HG02571 (cell line): ENCODE data around the gene KSR1.
A peak's percentile ranks its signal among the peaks of the same experiment; 100 is the strongest.

Experiments used
- ATAC-seq: cut with Tn5 transposase; IDR thresholded peaks from one replicate; pipeline ENCODE4 v1.9.1; 2021; ENCODE audit warnings: mild to moderate bottlenecking, moderate library complexity; ENCODE audit not compliant: unreplicated experiment

Gene KSR1

DNA sequence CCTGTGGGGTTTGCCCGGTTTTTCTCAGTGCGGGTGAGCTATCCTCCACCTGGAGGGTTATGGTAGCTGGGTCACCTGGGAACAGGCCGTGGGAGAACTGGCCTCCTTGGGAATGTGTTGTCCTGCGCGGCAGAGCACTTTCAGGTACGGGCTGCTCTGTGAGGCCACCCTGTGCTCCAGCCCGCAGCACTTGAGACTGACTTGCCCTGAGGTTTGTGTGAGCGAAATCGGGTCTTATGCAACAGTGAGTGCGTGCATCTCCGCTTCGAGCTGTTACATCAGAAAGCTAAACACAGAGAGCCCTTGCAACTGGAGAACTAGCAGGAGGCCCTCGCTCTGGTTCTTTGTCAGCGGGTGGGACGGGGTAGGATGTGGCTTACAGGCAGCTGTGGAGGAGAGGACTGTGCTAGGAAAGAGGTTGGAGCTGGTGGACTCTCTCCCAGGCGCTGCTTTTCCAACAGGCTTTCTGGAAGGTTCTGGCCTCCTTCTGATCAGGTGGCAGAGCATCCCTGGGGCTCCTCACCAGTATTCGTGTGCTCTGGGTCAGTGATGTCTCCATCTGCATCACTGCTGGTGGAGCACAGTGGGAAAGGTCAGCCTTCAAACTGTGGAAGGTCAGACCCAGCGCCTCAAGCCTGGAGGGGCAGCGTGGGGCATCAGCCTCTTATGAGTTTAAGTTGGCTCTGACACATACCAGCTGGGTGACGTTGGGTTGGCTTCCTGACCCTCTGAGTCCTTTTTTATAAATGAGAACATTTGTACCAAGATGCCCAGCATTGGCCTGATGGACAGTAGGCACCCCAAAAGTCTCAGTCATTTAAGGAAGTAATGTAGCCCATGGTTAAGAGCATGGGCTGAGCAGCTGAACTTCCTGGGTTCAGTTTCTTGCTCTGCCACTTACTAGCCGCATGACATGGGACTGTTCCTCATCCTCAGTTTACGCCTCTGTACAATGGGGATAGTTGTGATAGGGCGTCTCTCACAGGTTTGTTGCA lies 76.3 kb downstream of the KSR1 start:
- no peak for ATAC-seq

DNA sequence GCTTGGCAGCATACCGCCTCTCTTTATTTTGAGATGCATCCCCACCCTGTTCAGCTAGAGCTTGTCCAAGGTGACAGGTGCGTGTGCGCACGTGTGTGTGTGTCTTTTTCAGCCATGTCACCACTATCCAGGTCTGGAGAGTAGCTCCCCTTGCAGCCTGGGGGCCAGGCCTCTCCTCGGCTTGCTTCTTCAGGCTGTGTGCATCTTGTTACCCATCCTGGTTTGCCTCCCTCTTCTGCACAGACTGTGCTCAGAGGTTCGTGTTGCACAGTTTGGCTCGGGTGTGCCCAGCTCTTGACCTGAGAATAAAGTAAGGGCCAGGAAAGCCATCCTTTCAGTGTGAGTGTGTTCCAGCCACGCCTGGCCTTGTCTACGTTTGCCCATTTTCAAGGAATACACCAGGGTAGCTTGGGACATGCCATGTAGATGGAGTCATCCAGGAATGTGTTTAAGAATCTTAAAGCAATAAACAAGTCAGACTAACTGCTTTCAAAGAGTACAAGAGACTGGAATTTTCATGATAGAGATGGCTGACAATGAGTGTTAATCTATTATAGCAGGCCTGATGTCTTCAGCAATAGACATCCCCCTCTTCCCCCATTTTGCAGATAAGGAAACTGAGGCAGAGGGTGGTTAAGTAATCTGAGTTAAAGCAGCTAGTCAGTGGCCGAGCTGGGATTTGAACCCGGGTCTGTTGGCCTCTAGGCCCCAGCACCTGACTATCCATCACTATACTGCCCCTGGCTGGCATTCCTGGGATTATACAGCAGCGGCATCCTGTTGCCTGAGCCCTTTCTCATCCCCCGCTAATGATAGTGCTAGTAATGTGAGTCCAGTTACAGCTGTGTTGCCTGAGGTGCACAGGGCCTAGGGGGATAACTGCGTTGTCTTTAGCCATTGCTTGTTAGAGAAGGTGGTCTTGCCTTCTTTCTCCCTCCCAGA lies 77.9 kb downstream of the KSR1 start:
- ATAC-seq, result no peak

DNA sequence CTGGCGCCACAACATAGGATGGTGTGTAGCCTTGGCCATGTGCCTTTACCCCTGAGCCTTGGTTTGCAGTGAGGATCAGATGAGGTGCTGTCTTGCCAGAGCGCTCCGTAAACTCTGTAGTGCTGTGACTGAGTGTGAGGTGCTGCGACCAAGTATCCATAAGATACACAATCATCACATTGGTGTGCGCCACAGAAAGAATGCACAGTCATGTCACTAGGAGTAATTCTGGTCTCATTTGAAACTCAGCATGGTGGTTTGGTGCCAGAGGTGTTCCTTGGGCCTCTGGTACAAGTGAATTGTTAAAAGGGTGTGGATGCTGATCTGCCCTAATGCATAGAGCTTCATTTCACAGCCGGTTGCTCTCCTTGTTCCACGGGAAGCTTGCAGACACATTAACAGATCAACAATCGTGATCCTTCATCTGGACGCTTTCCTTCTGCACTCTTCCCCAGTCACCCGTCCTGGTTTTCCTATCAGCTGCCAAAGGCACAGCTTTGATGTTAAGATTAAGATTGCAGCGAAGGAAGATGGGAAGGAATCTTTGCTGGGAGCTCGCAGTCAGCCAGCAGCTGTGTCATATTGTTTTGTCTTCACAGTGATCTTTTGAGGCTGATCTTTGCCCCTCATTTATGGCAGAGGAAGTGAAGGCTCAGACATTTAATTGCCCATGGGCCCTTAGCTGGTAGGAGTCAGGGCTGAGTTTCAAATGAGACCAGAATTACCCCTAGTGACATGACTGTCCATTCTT lies 79.1 kb downstream of the KSR1 start:
- ATAC-seq, result no peak

DNA sequence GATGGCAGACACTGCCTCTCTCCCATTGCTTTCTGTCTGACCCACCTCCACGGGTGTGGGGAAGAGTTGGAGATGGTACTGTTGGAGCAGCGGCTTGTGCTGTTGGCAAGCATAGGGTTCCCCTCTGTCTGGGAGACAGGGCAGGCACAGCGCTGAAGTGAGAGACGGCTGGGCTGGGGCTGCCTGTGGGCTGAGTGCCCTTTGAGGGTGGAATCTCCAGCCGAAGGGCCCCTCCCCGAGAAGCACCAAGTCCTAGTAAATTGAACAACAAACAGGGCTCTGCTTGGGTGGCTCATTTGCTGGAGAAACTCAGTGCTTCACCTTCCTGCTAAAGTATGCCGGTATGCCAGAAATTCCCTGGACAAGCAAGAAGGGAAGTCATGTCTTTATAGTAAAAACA lies 79.7 kb downstream of the KSR1 start:
- ATAC-seq, result no peak

DNA sequence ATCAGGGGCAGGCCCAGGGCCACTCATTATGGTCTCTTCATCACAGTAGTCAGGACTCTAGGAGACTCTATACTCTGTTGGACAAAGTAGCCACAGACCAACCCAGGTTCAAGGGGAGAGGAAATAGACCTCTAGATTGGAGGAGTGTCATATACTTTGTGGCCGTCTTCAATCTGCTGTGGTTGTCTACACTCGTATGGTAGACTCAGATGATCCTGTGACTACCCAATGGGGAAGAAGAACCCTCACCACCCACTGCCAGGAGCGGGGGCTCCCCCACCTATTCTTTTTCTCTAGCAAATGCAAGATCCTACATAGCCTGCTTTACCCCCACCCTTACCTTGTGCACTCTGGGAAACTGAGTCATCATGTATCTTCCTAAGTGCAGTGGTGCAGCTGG lies 80.5 kb downstream of the KSR1 start:
- no peak for ATAC-seq

DNA sequence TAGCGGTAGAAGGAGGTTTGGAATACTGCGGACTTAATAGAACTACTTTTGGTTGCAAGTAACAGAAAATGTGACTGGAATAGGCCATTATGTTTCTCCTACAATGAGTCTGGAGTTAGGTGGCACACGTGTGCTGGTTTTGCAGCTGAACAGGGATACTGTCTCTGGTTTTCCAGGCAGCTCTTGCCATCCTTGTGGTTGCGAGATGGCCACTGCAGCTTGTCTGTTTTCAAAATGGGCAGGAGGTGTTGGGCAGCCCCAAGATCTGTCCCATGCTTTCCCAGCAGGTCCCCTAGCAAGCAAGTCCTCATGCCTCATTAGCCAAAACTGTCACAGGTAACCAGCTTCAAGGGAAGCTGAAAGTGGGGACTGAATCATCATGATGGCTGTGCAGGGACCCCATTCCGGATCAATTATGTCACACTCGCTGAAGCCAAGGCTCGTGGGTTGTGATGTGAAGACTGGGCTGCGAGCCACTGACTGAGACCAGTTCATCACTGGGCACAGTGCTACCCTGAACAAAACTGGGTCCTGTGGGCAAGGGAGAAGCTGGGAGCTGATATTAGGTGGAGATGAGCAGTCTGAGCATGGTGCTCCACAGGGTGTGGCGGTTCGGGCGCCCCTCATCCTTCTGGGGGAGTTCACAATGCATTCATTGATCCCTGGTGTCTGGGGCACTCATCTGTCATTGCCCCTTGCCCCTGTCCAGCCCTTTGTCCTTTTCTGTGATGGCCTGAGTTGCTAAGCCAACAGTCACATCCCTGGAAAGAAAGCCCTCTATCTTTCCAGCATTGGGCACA lies 82.1 kb downstream of the KSR1 start:
- no peak for ATAC-seq

DNA sequence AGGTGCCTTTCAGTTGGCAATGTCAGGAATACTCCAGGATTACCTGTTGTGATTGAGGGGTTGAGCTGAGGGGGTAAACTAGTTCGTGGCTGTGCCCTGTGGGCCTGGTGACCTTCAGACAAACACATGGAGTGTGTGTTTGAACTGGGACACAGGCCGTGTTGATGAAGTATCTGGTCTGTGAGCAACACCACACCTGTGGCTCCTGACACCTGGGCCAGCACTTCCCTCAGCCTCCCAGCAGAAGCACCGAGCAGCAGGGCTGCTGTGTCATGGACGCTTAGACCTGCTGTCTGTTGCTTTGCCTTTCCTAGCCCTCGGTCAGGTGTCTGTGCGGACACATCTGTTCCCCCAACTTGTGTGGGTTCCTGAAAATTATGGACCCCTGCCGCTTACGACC lies 82.9 kb downstream of the KSR1 start:
- ATAC-seq, result no peak

DNA sequence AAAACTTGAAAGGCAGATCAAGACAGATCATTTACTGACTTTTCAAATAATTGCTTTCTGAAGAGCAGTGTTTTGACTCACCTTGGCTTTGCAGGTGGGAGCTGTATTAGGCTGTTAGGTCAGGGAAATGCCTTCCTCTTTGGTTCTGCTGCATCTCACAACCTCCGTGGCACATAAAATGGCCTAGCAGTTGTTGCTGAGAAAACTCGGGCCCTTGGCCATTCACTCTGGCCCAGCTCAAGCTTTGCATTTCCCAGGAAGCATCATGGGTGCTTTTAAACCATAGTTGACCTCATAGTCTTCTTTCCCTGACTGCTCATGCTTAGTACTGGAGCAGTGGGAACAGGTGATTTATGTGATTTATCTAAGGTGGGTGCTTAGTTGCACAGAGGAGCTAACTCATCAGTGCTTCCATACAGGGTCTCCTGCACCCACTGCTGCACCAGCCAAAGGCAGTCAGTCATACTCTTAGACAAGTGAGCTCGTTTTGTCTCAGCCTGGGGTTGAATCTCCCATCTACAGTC lies 83.6 kb downstream of the KSR1 start:
- no peak for ATAC-seq

DNA sequence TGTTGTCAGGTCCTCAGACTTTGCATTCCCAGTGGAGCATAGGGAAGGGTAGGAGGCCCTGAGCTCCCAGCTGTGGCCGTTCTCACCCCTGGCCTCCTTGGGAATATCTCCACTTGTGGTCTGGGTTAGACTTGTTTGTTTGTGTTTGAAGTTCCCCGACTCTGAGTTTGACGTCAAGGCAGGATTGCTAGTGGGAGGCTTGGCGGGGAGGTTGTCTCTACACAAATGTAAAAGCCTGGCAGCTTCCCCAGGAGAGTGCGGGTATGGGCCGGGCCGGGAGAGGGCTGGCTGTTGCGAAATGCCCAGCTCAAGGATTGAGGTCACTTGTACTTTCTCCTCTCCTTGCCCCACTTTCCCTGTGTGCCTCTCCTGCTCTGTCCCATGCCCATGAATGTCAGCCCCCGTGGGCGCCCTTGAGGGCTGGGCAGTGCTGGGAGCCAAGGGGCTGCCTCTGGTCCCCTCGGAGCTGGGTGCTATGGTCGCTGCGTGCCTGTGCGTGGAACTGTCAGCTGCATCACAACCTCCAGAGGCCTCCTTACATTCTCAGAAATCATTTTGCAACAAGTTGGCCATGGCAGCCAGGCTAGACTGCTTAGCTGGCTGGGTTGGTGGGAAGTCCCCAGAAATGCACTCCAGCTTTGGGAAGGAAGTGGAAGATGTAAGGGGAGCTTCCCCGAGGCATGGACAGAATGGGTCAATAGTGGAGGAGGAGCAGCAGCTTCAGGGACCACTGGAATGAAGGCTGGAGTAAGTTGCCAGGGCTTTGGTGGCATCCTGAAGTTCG lies 84.3 kb downstream of the KSR1 start:
- ATAC-seq, result no peak

DNA sequence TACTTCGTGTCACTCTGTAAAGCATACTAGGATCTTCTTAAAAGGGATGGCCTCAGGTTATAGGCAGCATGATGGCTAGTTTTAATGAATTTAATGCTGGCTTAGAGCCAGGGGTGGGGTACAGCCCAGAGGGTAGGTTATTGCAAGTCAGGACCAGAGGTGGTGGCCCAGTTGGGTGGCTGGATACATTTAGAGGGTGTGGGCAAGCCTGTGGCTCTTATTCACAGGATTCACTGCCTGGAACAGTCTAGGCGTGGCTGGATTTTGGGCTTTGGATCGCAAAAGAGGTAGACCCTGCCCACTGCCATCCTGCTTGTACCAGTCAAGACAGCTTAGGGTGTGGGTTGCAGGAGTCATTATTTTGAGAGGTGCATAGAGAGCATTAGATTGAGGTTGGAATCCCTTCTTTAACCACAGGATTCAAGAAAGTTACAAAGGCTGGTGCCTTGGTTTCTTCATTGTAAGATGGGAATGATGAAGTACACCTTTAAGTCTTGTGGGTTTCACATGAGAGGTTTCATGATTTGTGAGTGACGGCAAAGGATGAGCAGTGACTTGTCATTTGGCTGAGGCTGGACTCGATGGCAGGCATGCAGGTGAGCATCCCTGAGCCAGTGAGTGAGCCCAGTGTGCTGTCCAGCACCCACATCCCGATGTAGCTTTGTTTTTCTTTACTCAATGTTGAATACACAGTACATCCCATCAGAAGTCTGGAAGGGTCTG lies 85.2 kb downstream of the KSR1 start:
- no peak for ATAC-seq

DNA sequence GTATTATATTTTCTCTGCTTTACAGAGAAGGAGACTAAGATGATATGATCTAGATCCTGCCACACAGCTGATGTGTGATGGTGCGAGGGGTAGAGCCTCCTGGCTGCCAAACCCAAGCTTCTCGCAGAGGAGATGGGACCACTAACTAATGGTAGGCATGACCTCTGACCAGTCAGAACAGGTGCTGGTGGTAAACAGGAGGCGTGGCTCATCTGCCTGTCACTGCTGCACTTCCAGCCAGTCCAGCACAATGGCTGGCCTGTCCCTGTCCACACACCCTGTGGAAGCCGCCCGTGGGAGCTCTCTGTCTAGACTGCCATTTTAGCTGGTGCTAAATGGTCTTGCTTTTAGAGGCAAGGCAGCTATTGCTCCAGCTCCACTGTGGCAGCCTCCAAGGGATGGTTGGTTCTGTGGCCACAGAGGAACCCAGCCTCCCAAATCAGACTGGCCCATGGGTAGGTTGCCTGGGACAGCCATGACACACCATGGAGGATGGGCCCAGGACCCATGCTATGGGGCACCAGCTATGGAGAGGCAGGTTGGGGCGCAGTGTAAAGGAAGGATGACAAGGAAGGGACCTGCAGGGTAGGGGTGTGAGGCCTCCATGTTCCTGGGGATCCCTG lies 86.7 kb downstream of the KSR1 start:
- no peak for ATAC-seq

DNA sequence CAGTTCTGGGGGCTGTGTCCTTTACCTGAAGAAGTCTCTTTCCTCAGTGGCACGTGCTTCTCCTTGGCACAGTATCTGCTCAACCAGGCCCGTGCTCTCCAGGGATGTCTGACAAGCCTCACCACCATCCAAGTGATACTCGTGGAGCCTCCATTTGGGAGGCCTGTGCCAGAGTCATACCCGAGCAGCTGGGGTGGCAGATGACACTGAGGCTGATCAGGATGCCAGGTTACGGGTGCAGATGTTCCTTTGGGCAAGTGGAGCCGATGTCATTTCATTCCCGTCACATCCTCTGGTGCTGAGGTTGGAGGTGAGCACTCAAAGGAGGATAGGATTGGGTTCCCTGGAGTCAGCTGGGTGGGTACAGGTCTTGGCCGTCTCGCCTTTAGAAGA lies 87.2 kb downstream of the KSR1 start:
- ATAC-seq, result no peak

DNA sequence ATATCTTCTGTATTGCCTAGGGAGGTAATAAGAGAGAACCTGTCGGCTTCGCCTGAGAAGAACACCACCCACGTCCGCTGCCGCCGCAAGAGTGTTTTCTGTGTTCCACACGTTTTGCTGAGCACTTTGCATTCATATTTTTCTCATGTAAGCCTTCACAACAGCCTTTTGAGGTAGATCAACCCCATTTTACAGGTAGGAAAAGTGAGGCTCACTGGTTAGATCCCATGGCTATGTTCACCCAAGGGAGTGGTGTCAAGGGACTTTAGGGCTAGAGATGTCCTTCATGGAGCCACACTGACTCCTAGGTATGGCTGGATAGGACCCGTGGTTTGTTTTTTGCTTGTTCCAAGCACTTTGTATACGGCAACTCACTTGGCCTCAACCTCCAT lies 87.7 kb downstream of the KSR1 start:
- no peak for ATAC-seq

DNA sequence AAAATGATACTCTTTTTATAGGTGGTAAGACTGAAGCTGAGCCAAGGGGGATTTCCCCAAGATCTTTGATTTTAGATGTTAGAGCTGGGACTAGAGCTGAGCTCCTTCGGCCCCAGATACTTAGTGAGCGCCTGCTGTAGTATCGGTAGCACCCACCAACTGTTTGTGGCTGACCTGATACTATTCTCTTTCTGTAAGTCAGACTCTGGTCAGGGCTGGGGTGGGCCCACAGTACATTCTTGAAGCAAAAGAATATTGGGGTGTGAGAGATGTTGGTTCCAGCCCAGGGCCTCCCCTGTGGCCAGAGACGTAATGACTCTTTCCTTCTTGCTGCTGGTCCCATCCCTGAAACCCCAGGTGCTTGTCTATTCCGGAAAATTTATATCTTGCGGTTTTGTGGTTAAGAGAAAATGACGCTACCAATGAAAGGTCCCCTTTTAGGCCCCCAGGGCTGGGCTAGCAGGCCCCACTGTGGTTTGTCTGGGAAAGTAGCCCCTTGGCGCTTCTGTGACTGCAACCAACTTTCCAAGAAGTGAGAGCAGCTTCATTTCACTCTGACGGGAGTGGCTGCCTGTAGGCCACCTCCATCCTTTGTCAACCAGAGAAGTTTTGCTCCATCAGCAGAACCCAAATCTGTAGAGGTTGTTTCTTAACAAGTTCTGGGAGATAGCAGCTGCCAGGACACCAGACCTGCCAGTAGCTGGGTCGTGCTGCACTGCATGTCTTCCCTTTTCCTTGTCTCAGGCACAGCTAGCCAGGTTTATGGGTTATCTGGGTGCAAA lies 88.3 kb downstream of the KSR1 start:
- peak; percentile 82 for ATAC-seq

DNA sequence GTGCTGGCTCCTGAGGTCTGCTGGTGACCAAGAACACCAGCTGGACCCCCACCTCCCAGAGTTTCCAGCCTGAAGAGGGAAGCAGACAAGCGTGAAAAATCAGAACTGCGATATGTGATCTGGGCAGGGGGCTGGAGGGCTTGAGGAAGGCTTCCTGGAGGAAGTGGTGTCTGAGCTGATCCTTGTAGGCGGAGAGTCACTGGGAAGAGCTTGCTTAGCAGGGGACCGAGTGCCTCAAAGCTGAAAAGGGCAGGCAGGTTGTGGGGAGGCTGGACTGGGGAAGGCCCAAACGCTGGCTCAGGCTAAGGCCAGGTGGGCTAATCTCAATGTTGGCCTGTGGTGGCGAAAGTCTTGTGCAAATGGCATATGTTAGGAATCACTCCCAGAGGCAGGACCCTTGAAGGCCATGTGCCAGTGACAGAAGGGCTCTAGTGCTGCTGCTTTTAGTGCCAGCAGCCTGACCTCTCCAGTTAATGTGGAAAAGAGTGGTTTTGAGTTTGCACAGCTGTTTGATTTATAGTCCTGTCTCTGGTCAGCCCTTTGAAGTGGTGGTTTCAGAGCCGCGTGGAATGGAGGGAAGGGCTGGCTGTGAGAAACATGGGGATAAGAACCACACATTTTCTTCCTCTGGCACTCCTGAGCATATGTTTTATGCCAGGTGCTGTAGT lies 89.4 kb downstream of the KSR1 start:
- no peak for ATAC-seq

DNA sequence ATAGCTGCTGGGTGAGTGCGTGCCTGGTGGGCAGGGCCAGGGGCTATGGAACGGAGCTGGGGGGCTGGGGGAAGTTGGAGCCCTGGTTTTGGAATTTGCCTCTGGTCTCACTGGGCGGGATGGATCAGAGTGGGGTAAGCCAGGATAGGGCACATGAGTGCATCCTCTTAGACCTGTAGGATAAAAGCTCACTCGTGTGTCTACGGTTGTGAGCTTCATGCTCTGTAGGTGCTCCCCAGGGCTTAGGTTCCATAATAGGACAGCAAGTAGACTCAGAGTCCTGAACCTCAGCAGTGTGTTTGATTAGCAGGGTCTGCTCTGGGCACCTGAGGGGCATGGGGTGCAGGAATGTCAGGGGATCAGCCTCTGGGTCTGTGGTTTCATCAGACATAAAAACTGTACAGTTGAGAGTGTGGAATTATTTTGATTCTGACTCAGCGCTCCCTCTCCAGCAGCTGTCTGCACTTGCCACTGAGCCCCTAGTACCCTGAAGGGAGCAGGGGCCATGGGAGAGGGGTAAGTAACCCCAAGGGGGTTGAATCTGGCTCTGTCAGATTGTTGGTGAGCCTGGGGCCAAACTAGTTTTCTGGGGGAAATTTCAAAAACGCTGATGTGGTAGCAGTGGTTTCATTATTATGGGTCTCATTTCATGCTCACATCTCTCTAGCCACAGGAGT lies 90.5 kb downstream of the KSR1 start:
- no peak for ATAC-seq
